Lung (tissue), 12 donors: ENCODE measurements around the gene BASP1. TPM values are rescaled to one million over a fixed set of nuclear protein-coding genes. Genes with fewer than 3 reads are reported as not detected.

Experiments used
- ATAC-seq: fragments of 200-7000 bp; cut with Tn5 transposase; one replicate; pipeline ENCODE4 v1.9.1; 2020; ENCODE audit warnings: moderate number of reproducible peaks; ENCODE audit not compliant: insufficient read depth, low FRiP score
- DNase-seq, 3 donors: peaks; one replicate each; pipeline ENCODE4 v3.0.0-alpha.2; 2013 to 2017
- H3K27ac ChIP-seq, 2 donors: one replicate each; pipeline ENCODE4 v1.5.1; 2013; ENCODE audit warnings: mild to moderate bottlenecking in 2 of 2, moderate library complexity in 2 of 2, control low read depth in 1 of 2, inconsistent platforms in 1 of 2, low read depth in 1 of 2, low read length in 1 of 2
- H3K27me3 ChIP-seq, 3 donors: one replicate each; pipeline ENCODE4 v1.5.1; 2013; ENCODE audit warnings: low read length in 2 of 3; ENCODE audit not compliant: control insufficient read depth in 3 of 3, insufficient read depth in 3 of 3
- H3K36me3 ChIP-seq, 4 donors: one replicate each; pipeline ENCODE4 v1.5.1; 2013; ENCODE audit warnings: low read length in 4 of 4, mild to moderate bottlenecking in 1 of 4, moderate library complexity in 1 of 4; ENCODE audit not compliant: control insufficient read depth in 4 of 4, insufficient read depth in 4 of 4
- H3K4me1 ChIP-seq, 5 donors: one replicate each; pipeline ENCODE4 v1.5.1; 2013; ENCODE audit warnings: low read length in 5 of 5, mild to moderate bottlenecking in 2 of 5, moderate library complexity in 1 of 5; ENCODE audit not compliant: control insufficient read depth in 5 of 5, insufficient read depth in 5 of 5
- H3K4me3 ChIP-seq: one replicate; pipeline ENCODE4 v1.5.1; 2013; ENCODE audit warnings: mild to moderate bottlenecking, control low read depth, moderate library complexity
- H3K9ac ChIP-seq, 2 donors: one replicate each; pipeline ENCODE4 v1.5.1; 2013; ENCODE audit warnings: low read length in 2 of 2, control low read depth in 1 of 2; ENCODE audit not compliant: insufficient read depth in 1 of 2
- H3K9me3 ChIP-seq, 4 donors: one replicate each; pipeline ENCODE4 v1.5.1; 2013; ENCODE audit warnings: low read length in 3 of 4, mild to moderate bottlenecking in 1 of 4, moderate library complexity in 1 of 4; ENCODE audit not compliant: control insufficient read depth in 4 of 4, insufficient read depth in 3 of 4
- WGBS, 2 donors: extraction: QIAGEN DNeasy Blood & Tissue Kit; methylation state at CpG; one replicate each; pipeline ENCODE4 v1.1.7; 2013; 5-methylcytosine and 5-hydroxymethylcytosine counted together
- polyA plus RNA-seq, 2 donors: library from polyadenylated mRNA; stranded (reverse); fragments of 200-250 nt; gene quantifications; one replicate each; pipeline ENCODE4 v1.2.1, GENCODE V29; 2013
- total RNA-seq, 2 donors: library from RNA; depleted of rRNA in 1 of 2; stranded (reverse); fragments of >200 nt in 1 of 2; gene quantifications; one replicate each; pipeline ENCODE4 v1.2.1, GENCODE V29; 2014 to 2021
- TF ChIP-seq, protein P1 (sequence below): IDR thresholded peaks from 2 replicates; pipeline ENCODE4 v1.5.1; 2012; ENCODE audit warnings: mild to moderate bottlenecking; ENCODE audit errors: control extremely low read depth, extremely low read depth
- donor health status: control.
- donor health status: control.
- donor health status: Bipolar disorder and iron deficiency.
- donor health status: healthy.
- donor health status: DM: yes; HTN: yes; CAD: no.

Gene BASP1
- total and polyA plus RNA-seq, 4 donors = 12.7 to 118 (median 33.2) TPM

DNA sequence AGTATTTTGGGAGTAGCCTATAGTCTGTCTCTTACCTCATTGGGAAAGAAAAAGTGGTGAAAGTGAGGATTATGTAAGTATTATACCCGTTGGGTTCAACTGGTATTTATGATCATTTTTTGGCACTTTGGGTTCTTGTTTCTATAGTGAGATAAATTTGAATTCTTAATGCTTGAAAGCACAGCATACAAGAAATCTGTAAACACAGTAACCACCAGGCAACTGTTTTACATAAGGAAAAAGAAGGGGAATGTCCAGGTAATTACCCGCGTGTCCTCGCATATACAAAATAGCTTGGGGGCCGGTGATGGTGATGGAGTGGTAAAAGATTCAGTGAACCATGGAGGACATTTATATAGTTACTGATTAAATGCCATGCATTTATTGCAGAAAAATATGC is 60.5 kb downstream of the BASP1 start:
- no peaks in the 10 kb centered on the region for H3K4me1 ChIP-seq
- TF ChIP-seq, protein P1, sequence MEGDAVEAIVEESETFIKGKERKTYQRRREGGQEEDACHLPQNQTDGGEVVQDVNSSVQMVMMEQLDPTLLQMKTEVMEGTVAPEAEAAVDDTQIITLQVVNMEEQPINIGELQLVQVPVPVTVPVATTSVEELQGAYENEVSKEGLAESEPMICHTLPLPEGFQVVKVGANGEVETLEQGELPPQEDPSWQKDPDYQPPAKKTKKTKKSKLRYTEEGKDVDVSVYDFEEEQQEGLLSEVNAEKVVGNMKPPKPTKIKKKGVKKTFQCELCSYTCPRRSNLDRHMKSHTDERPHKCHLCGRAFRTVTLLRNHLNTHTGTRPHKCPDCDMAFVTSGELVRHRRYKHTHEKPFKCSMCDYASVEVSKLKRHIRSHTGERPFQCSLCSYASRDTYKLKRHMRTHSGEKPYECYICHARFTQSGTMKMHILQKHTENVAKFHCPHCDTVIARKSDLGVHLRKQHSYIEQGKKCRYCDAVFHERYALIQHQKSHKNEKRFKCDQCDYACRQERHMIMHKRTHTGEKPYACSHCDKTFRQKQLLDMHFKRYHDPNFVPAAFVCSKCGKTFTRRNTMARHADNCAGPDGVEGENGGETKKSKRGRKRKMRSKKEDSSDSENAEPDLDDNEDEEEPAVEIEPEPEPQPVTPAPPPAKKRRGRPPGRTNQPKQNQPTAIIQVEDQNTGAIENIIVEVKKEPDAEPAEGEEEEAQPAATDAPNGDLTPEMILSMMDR = no peak
- H3K27me3 ChIP-seq = no peaks in the 10 kb centered on the region
- peaks cover 0 to 13% (median 3%) of the 10 kb centered on the region in 4 donors for H3K36me3 ChIP-seq
- H3K4me3 ChIP-seq = no peak overlapping the region
- no peak overlapping the region for H3K9ac ChIP-seq
- ATAC-seq (no peak), DNase-seq (no peak)
- WGBS, 2 donors = 86 to 92% methylated on average over 5 of the region's 5 CpGs
- no peaks in the 10 kb centered on the region for H3K9me3 ChIP-seq
- H3K27ac ChIP-seq = no peak overlapping the region

GRCh38 chr5:17278931-17279330 is 61.5 kb downstream of the BASP1 start:
- H3K9me3 ChIP-seq = no peaks in the 10 kb centered on the region
- no peak for ATAC-seq
- WGBS, 2 donors = 90 to 92% methylated on average over 7 of the region's 7 CpGs
- peaks cover 0 to 13% (median 3%) of the 10 kb centered on the region in 4 donors for H3K36me3 ChIP-seq
- TF ChIP-seq, protein P1 = no peak
- no peaks in the 10 kb centered on the region for H3K27me3 ChIP-seq
- no peak overlapping the region for H3K27ac ChIP-seq
- no peak for DNase-seq
- no peak overlapping the region for H3K4me3 ChIP-seq
- H3K9ac ChIP-seq = no peak overlapping the region
- no peaks in the 10 kb centered on the region for H3K4me1 ChIP-seq

DNA sequence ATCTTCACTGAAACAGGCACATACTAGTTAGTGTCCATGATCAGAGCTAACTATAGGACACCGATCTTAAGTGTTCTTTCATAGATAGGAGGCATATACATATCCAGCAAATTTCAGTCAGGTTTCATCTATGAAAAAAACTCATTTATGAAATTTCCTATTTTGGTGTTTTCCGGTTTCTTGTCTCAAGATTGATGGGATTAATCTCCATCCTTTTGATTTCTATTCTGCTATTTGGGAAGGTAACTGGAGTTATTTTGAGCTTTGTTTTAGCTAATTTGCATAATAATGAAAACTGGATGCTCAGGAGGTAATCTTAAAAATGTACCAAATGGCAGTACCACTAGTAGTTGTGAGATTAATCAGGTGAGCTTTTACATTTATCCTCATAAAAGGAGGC is 62.1 kb downstream of the BASP1 start:
- H3K27me3 ChIP-seq = no peaks in the 10 kb centered on the region
- no peaks in the 10 kb centered on the region for H3K9me3 ChIP-seq
- 97% methylated on average over 2 of the region's 2 CpGs for WGBS, 2 donors
- no peak overlapping the region for H3K27ac ChIP-seq
- no peaks in the 10 kb centered on the region for H3K4me1 ChIP-seq
- ATAC-seq (no peak), DNase-seq (no peak)
- TF ChIP-seq, protein P1 = no peak
- H3K9ac ChIP-seq = no peak overlapping the region
- no peak overlapping the region for H3K4me3 ChIP-seq
- H3K36me3 ChIP-seq = peaks cover 0 to 13% (median 3%) of the 10 kb centered on the region in 4 donors
